ENCODE results near the gene GRB10.
"Not testable (repeated sequence)": the region's sequence is repeated elsewhere in the genome, so short reads cannot be mapped to it uniquely, and the experiment has no call there.

The GRB10 gene

DNA sequence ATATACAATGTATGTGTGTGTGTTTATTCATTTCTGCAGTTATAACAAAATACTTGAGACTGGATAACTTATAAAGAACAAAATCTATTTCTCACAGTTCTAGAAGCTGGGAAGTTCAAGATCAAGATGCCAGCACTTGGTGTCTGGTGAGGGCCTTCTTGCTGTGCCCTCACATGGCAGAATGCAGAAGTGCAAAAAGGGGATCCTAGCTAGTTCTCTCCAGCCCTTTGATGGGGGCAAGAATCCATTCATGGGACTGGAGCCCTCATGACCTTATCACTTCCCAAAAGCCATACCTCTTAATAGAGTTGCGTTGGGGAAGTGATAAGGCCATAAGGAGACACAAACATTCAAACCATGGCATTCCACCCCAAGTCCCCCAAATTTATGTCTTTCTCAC, 8.4 kb downstream of the GRB10 start:
- no peak for DNase-seq

GRCh38 chr7:50773071-50773470, 9.6 kb downstream of the GRB10 start:
- not testable (repeated sequence) for DNase-seq

DNA sequence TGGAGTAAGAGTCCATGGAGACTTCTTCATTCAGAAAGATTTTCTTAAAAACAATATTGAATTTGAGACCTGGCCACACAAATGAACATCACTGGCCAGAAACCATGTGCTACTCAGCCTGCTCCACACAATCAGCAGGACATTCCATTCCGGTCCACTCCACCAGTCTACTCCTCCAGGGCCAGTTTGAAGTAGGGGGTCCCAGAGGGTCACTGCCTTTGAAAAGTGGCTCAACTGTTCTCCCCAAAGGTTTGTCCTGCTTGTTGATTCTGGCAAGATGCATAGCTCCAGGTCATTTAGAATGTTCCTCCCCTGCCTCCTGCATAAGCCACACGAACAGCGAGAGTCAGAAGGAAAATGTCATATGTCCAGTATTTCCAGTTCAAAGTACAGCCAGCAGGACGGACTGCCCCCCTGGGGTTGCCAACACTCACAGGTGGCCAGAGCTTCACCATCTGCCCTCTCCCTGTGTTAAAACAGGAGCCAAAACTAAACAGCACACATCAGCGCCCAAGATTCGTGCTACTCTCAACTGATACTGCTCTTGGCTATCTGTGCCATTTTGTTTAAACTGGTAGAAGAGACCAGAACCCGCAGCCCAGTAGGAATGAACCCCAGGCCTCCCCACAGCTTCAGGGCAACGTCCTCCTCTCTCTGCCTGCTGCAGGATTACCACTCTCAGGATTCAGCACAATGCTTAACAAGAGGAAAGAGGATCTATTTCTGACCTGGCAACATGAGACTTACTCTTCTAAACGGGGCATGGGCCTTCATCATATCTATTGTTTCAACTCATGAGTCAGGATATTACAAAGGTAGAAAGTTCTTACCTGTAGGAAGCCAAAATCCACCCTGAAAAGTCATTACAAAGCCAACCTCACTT, 11.3 kb downstream of the GRB10 start:
- no peak for DNase-seq

- DNase-seq: no peak
These were observed 13.9 kb downstream of the GRB10 start for GRCh38 chr7:50768485-50769474.

GRCh38 chr7:50766849-50767207, 15.9 kb downstream of the GRB10 start:
- DNase-seq: no peak

GRCh38 chr7:50766106-50766848, 16.4 kb downstream of the GRB10 start:
- no peak for DNase-seq

DNA sequence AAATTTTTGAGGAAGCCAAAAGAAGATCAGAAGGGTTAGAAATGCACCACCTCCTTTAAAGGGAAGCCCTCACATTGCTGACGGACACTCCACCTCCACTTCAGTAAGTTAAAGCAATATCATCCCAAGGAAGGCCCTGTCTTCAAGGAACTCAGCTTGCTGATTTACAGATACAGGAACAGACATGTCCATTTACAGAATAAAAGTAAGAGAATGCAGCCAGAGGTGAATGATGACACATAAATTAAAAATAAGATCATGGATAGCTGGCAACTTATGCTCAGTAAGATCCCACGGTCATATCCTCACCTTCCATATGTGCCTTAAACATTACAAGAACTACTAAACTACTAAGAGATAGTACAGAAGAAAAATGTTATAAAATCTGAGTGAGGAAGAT, 20.4 kb downstream of the GRB10 start:
- DNase-seq: no peak

DNA sequence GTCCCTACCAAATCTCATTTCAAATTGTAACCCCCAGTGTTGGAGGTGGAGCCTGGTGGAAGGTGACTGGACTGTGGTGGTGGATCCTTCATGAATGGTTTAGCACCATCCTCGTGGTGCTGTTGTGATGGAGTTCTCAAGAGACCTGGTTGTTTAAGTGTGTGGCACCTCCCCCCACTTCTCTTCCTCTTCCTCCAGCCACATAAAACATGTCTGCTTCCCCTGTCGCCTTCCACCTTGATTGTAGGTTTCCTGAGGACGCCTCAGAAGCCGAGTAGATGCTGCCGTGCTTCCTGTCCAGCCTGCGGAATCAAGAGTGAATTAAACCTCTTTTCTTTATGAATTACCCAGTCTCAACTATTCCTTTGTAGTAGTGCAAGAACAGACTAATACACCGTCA, 21.0 kb downstream of the GRB10 start:
- no peak for DNase-seq

DNA sequence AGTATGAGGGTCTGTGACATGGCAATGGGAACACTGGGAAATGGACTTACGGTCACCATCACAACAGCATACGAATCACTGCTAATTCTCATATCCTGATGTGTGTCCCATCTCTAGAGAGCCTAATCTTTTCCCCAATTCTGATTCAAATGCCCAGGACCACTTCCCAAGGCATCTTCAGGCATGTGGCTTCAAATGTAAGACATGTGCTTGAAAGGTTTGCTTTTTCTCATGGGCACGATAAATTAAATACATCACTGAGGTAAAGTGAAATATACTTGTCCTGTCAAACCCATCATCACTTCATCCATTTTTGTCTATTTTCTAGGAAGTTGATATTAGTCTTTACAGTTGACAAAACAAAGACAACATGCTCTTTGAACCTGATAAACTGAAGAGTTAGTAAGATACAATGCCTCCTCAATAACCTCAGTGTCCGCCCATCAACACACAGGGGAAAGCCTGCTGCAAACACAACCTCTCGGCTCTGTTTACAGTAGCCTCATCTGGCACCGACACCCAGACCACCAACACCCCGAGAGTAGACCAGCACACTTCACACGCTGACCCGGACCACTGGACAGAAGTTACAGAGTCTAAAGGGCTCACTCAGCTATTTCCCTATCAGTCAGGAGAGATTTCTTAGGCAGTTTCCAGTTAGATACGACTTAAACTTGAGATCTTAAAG, 24.8 kb downstream of the GRB10 start:
- DNase-seq: no peak

GRCh38 chr7:50756180-50756579, 26.5 kb downstream of the GRB10 start:
- no peak for DNase-seq

GRCh38 chr7:50754684-50755083, 28.0 kb downstream of the GRB10 start:
- DNase-seq: no peak

- DNase-seq: no peak
These were observed 28.5 kb downstream of the GRB10 start for GRCh38 chr7:50754241-50754640.

DNA sequence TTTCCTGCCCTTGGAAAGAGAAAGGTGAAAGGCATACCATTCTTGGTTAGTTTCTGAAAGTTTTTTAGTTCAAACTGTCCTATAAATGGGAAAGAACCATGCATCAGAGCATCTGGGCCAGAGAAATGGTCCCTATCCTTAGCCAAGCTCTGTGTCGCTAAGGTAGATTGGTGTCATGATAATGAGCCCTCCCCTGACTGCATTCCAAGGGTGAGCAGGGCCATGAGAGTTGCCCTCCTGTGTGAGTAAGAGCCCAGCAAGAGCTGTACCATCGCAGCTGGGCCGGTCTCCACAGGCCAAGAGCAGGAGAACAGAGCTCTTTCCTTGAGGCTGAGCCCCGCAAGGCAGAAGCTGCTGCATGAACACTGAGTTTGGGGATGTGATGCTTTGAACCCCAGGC, 30.3 kb downstream of the GRB10 start:
- no peak for DNase-seq

- no peak for DNase-seq
These were observed 31.6 kb downstream of the GRB10 start for GRCh38 chr7:50751146-50751545.

DNA sequence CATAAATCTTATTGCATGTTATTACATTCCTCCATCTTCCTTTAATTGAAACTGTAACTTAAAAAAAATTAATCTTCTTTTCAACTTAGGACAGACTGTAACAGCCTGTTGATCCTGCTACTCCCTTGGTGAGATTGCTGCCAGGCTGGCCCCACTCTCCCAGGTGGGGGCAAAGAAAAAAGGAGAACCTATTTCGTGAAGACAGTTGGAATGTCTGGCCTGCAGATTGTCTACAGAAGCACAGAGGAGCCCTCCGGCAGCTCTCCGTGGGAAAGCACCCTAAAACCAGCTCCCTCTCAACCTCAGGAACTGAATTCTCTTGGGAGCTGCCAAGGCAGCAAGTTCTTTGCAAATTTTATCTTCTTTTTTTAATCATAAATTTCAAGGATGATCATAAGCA, 32.8 kb downstream of the GRB10 start:
- DNase-seq: no peak

DNA sequence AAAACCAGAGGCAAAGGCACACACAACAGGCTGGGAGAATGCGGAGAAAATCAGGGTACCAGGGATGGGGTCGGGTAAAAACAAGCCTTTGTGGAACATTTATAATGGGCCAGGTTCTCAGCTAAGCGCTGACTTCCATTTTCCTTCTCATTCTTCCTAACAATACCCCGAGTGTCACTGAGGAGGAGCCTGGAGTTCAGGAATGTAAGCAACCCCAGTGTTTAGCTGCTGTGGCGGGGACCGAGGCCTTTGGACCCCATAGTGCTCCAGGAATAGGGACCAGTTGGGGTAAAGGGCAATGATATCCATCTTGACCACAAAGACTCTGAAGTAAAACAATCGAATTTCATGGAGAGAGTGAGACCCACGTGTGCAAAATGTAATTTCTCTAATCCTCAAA, 34.2 kb downstream of the GRB10 start:
- no peak for DNase-seq

GRCh38 chr7:50745835-50746234, 36.9 kb downstream of the GRB10 start:
- no peak for DNase-seq

- DNase-seq: no peak
These were observed 37.4 kb downstream of the GRB10 start for GRCh38 chr7:50745336-50745735.

- DNase-seq: no peak
These were observed 38.8 kb downstream of the GRB10 start for GRCh38 chr7:50743893-50744292.

- no peak for DNase-seq
These were observed 39.7 kb downstream of the GRB10 start for GRCh38 chr7:50743016-50743415.

GRCh38 chr7:50742401-50742800, 40.3 kb downstream of the GRB10 start:
- no peak for DNase-seq

GRCh38 chr7:50739744-50740435, 42.8 kb downstream of the GRB10 start:
- DNase-seq: no peak

Data from RPMI8226 (cell line).